T-helper 1 cell (primary cell): ENCODE data around the gene C1orf21.

Source experiments
- DNase-seq, 5 donors: peaks; one replicate each; pipeline ENCODE4 v3.0.0-alpha.2; 2012 to 2020

C1orf21 gene

DNA sequence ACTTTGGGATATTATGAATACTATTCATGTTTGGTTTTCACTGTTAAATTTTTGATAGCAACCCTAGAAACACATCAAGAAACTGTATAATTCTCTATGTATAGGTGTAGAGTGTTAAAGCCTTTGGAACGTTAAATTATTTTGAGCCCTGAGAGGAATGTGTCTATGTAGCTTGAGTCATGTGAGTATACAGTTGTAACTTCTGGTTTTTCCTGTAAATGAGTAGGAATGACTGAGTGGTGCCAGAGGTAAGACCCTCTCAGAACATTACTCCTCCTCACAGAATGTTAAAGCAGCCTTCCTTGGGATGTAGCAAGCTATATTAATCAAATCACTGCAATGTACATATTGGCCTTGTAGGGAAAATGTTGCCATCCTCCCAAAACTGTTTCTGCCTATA, 69.0 kb downstream of the C1orf21 start:
- DNase-seq: no peak

DNA sequence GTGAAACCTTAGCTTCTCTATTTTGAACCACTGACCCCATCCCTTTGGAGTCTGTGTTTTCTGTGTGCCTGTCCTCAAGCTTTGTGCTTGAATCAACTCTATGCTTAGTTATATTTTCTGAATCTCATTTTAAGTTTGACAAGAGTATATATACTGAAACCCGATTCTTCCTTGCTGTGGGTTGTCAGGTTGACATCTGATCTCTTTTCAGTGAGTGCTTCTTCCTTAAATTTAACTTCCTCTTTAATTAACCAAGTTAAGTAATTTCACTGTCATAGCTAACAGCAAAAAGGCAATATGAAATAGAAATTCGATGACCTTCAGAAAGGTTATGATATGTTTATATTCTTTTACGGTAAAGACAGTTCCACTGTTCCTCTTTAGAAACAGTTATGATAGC, 69.4 kb downstream of the C1orf21 start:
- DNase-seq: no peak

DNA sequence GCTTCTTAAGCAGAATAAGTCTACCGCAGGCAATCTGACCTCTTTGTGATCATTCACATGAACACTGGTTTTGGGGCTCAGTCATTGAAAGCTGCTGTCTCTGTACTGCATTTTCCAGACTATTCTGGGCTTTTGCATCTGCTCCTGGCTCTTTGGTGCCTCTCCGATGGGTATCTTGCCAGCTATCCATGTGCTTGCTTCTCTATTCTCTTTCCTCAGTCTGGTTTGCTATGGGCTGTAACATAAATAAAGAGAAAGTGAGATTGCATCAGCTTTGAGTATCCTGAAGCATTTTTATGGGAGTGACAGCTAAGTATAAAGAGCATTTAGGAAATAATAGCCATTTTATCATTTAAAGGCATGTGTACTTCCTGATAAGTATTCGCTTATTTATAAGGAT, 70.7 kb downstream of the C1orf21 start:
- DNase-seq: no peak

DNA sequence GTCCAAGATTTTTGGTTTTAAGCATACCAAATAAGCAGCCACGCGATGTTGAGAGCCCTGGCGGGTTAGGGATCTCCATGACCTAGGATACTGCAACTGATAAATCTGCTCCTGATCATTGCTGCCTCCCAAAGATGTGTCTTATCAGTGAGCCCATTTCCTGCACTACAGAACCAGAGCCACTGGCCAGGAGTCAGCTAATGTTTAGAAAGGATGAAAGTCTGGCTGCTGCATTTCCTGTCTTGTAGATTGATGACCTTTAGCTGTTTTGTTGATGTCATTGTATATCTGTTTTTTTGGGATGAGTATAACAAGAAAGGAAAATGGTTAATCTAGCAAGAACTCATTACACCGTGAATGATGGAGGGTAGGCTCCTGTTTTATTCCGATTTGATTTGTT, 74.5 kb downstream of the C1orf21 start:
- DNase-seq: no peak

GRCh38 chr1:184462155-184462554, 75.3 kb downstream of the C1orf21 start:
- no peak for DNase-seq

DNA sequence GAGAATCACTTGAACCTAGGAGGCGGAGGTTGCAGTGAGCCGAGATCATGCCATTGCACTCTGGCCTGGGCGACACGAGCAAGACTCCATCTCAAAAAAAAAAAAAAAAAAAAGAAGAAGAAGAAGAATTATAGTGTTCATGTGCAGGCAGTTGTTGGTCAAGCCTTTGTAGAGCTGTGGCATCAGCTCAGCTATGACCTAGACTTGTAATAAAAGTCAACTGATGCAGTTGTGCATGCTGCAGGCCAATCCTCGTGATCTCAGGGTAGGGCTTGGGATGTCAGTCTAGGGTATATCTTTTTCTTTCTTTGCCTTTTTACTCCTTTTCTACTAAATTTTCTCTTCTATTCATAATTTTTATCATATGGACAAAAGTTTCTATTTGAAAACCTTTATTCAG, 76.2 kb downstream of the C1orf21 start:
- no peak for DNase-seq

GRCh38 chr1:184463680-184464079, 76.9 kb downstream of the C1orf21 start:
- no peak for DNase-seq

DNA sequence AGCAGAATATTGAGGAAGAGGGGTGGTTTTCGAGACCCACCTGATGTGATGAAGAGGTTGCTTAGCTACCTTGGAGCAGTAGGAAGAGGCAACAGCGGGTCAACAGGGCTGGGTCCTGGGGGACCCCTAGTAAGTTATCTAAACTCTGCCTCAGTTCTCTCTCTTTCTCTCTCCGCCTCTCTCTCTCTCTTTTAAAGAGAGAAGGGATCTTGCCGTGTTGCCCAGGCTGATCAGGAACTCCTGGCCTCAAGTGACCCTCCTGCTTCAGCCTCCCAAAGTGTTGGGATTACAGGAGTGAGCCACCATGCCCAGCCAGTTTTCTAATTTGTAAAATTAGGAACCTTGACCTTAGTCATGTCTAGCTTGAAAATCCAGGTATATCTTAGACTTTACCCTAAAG, 77.9 kb downstream of the C1orf21 start:
- DNase-seq: no peak

- DNase-seq: no peak
Observed at GRCh38 chr1:184465489-184466146, 78.8 kb downstream of the C1orf21 start.

DNA sequence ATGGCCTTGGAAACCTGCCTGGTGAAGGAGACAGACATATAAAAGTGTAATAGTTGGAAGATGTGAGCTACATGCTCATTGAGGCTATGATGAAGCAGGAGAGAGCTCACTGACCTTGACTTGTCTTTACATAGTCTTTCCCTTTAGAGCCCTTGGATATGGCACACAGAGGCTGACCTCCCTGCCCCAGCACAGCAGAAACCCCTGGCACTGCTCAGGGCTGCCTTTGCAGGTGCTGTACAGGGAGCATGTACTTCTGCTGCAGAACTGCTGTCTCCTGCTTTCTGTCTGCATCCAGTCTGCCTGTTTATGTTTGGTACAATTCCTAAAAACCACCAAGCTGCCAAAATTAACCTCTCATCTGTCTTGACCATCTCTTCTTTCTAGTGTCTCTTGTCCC, 80.5 kb downstream of the C1orf21 start:
- no peak for DNase-seq

GRCh38 chr1:184469396-184469795, 82.6 kb downstream of the C1orf21 start:
- DNase-seq: no peak

DNA sequence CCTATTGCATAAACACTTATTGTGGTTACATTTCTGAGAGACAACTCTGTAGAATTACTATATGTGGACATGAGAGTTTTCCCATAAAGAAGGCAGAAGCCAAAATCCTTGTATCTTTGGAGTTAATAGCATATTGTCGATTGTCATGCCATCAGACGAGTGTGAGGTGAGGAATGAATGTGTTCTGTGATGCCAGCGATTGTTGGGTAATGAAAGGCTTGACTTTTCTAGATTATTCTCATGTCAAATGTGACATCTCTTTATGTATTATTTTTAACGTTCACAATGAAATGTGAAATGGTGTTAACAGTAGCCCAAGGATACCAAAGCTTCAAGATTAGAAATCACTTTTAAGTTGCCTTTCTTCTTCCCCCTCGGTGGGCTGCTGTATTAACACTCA, 84.9 kb downstream of the C1orf21 start:
- no peak for DNase-seq

- no peak for DNase-seq
Observed at GRCh38 chr1:184472136-184472535, 85.3 kb downstream of the C1orf21 start.

DNA sequence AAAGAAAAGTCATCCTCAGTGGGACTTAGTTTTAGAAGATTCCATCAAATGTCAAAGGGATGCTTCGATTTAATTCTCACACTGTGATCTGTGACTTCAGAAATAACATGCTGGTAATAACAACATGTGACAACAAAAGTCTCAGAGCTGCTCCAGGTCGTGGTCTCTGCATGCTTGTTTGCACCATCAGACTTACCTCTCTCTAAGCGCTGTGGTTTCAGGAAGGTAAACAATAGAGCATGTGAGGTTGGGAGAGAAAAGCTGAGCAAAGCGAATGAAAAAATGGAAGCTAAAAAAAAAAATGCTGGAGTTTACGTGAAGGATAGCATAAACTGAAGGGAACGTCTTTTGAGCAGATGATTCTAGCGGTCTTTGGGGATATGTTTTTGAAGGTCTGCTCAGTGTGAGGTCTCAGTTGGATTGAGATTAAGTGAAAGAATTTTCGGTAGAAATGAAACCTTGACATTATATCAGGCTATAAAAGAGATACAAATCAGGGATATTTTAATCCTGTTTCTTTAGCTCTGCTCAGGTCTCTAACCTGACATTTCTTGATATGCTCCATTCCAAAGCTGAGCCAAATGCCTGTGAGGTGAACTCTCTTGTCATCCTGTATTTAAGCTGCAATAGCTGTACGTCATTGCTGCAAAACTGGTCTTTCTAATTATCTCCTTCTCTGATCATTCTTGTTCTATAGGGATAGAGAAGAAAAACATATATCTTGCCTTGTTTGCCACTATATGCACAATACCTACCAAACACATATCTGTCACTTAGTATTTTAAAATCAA, 86.5 kb downstream of the C1orf21 start:
- no peak for DNase-seq

DNA sequence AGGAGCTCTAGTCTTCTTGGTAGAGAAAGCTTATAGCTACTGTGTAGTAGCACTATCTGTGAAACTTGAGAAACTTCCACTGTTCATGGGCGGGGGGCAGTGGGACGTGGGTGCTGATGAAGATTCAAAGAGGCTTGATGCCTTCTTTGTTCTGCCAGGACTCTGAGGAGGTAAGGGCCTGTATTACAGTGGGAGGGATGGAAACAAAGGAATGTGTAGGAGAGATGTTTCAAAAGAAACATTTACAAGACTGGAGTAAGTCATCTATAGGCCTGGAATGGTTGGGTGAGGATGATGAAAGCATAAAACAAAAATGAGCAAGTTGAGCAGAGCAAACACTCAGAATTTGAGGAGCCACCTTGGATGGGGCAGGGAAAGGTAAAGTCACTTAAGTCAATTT, 89.4 kb downstream of the C1orf21 start:
- DNase-seq: no peak

GRCh38 chr1:184479435-184480167, 92.8 kb downstream of the C1orf21 start:
- no peak for DNase-seq

- DNase-seq: no peak
Observed at GRCh38 chr1:184480736-184481135, 93.9 kb downstream of the C1orf21 start.

- DNase-seq: no peak
Observed at GRCh38 chr1:184482136-184482535, 95.3 kb downstream of the C1orf21 start.

- DNase-seq: no peak
Observed at GRCh38 chr1:184483101-184483683, 96.4 kb downstream of the C1orf21 start.

DNA sequence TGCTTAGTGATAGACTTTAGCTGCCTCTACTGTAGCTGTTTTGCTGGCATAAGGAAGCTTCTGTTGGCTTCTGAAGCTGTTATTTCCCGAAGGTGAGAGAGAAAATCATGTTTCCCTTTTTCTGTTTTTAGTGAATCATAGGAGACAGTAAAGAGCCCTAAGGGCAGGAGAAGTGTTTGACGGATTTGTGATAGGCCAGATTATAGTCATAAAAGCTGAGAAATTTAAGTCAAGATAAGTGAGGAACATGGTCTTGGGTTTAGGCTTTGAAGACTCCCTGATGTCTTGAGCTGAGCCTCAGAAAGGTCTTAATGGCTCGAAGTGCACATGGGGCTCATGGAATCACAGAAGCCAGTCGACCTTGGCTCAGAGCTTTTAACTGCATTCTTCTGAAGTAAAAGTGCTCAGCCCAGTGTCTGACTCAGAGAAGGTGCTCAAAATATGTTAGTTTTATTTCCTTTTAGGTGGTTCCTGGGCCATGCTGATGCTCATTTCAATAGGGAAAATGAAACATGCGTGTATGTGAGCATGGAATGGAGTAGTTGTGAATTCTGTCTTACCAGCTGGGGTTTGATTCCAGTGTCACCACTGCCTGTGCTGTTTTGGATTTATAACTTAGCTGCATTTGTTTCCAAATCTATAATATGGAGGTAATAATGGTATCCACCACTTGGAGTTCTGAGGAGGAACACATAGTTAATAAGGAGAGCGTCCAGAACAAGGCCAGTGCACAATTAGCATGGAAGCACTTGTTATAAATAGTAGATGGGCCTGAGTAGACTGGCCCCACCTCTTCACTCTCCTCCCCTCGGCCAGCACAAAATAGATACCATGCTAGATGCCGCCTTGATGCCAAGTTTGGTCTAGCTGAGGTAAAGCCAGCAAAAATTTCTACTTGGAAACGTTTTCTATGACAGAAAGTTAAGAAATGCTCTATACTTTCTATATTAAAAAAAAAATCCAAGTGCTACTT, 99.2 kb downstream of the C1orf21 start:
- DNase-seq: no peak

DNA sequence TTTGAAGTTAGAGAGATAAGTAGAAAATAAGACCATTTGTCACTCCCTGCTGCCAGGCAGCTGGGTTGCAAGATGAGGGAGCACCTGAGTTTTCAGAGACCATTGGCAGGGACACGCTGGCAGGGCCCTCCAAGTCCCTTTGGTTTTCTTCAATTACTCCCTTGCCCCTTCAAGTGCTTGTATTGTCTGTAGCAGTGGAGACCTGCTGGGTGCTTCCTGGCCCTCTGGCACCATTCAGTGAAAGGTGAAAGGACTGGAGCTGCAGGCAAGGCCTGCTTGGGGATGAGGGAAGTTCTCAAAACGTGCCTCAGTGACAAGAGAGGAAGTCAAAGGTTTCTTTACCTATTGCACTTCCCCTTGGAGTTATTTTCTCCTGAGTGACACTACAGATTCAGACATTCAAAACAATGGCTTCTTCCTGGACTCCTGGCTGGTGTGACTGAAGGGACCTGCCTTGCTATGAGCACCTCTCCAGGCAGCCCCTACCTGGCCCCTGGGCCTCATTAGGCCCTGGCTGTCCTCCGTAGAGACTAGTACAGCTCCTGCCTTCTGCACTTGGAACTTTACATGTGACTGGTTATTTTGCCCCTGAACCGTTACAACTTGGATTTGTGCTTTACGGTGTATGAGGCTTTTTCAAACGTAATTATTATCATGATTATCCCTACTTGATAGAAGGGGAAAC, 100.1 kb downstream of the C1orf21 start:
- DNase-seq: no peak
